IPS-15b (cell line): ENCODE results near the gene PLEKHA5.

ENCODE experiments used
- H3K27me3 ChIP-seq: one replicate; pipeline ENCODE4 v1.6.1; 2013; ENCODE audit warnings: low read length; ENCODE audit not compliant: control insufficient read depth, insufficient read depth
- H3K36me3 ChIP-seq: one replicate; pipeline ENCODE4 v1.6.1; 2013; ENCODE audit warnings: low read length; ENCODE audit not compliant: control insufficient read depth, insufficient read depth
- H3K4me1 ChIP-seq: one replicate; pipeline ENCODE4 v1.6.1; 2013; ENCODE audit warnings: mild to moderate bottlenecking, low read length; ENCODE audit not compliant: control insufficient read depth, insufficient read depth
- H3K4me3 ChIP-seq: one replicate; pipeline ENCODE4 v1.5.1; 2013; ENCODE audit warnings: low read depth, low read length
- H3K9ac ChIP-seq: one replicate; pipeline ENCODE4 v1.6.1; 2013; ENCODE audit warnings: low read depth, mild to moderate bottlenecking, low read length
- H3K9me3 ChIP-seq: one replicate; pipeline ENCODE4 v1.6.1; 2013; ENCODE audit warnings: mild to moderate bottlenecking, low read length; ENCODE audit not compliant: control insufficient read depth, insufficient read depth

PLEKHA5 gene

GRCh38 chr12:19196959-19197630 is 67.6 kb downstream of the PLEKHA5 start:
- H3K27me3 ChIP-seq = no peaks in the 10 kb centered on the region

GRCh38 chr12:19198272-19198671 is 68.7 kb downstream of the PLEKHA5 start:
- no peak overlapping the region for H3K4me3 ChIP-seq
- no peaks in the 10 kb centered on the region for H3K36me3 ChIP-seq
- no peaks in the 10 kb centered on the region for H3K9me3 ChIP-seq
- H3K4me1 ChIP-seq = peaks cover 14% of the 10 kb centered on the region
- H3K9ac ChIP-seq = no peak overlapping the region
- no peaks in the 10 kb centered on the region for H3K27me3 ChIP-seq

More at GRCh38 chr12:19196959-19197630, 67.6 kb downstream of the PLEKHA5 start:
- Histone ChIP-seq H3K9ac (no peak overlapping the region), H3K36me3 (no peaks in the 10 kb centered on the region), H3K9me3 (no peaks in the 10 kb centered on the region), H3K4me3 (no peak overlapping the region), H3K4me1 (peaks cover 14% of the 10 kb centered on the region)

- H3K9me3 ChIP-seq = no peaks in the 10 kb centered on the region
- no peak overlapping the region for H3K4me3 ChIP-seq
- no peak overlapping the region for H3K9ac ChIP-seq
- H3K36me3 ChIP-seq = no peaks in the 10 kb centered on the region
- peaks cover 20% of the 10 kb centered on the region for H3K4me1 ChIP-seq
- no peaks in the 10 kb centered on the region for H3K27me3 ChIP-seq
Observed at GRCh38 chr12:19199332-19199731, 69.8 kb downstream of the PLEKHA5 start.

GRCh38 chr12:19200261-19200660 is 70.7 kb downstream of the PLEKHA5 start:
- H3K36me3 ChIP-seq = no peaks in the 10 kb centered on the region
- no peak overlapping the region for H3K9ac ChIP-seq
- no peaks in the 10 kb centered on the region for H3K27me3 ChIP-seq
- peaks cover 20% of the 10 kb centered on the region for H3K4me1 ChIP-seq
- H3K9me3 ChIP-seq = no peaks in the 10 kb centered on the region
- no peak overlapping the region for H3K4me3 ChIP-seq

- Histone ChIP-seq H3K36me3 (no peaks in the 10 kb centered on the region), H3K9me3 (no peaks in the 10 kb centered on the region), H3K4me1 (peaks cover 17% of the 10 kb centered on the region), H3K9ac (no peak overlapping the region), H3K27me3 (no peaks in the 10 kb centered on the region), H3K4me3 (no peak overlapping the region)
Observed at GRCh38 chr12:19201661-19202060, 72.1 kb downstream of the PLEKHA5 start.

- no peaks in the 10 kb centered on the region for H3K27me3 ChIP-seq
- H3K4me3 ChIP-seq = no peak overlapping the region
- H3K9me3 ChIP-seq = no peaks in the 10 kb centered on the region
- H3K4me1 ChIP-seq = peaks cover 15% of the 10 kb centered on the region
- H3K36me3 ChIP-seq = no peaks in the 10 kb centered on the region
- no peak overlapping the region for H3K9ac ChIP-seq
Observed at GRCh38 chr12:19203013-19203412, 73.5 kb downstream of the PLEKHA5 start.

- H3K9ac ChIP-seq = no peak overlapping the region
- H3K4me1 ChIP-seq = peaks cover 15% of the 10 kb centered on the region
- H3K36me3 ChIP-seq = no peaks in the 10 kb centered on the region
- H3K27me3 ChIP-seq = no peaks in the 10 kb centered on the region
- no peak overlapping the region for H3K4me3 ChIP-seq
- H3K9me3 ChIP-seq = no peaks in the 10 kb centered on the region
Observed at GRCh38 chr12:19203539-19204506, 74.3 kb downstream of the PLEKHA5 start.

GRCh38 chr12:19205120-19205519 is 75.6 kb downstream of the PLEKHA5 start:
- Histone ChIP-seq H3K4me1 (peaks cover 6% of the 10 kb centered on the region), H3K4me3 (no peak overlapping the region), H3K36me3 (no peaks in the 10 kb centered on the region), H3K9me3 (no peaks in the 10 kb centered on the region), H3K27me3 (no peaks in the 10 kb centered on the region), H3K9ac (no peak overlapping the region)

GRCh38 chr12:19206493-19207077 is 77.1 kb downstream of the PLEKHA5 start:
- no peak overlapping the region for H3K9ac ChIP-seq
- H3K4me1 ChIP-seq = peaks cover 6% of the 10 kb centered on the region

GRCh38 chr12:19208456-19208855 is 78.9 kb downstream of the PLEKHA5 start:
- peaks cover 12% of the 10 kb centered on the region for H3K4me1 ChIP-seq
- H3K9ac ChIP-seq = no peak overlapping the region
- H3K36me3 ChIP-seq = no peaks in the 10 kb centered on the region
- H3K9me3 ChIP-seq = no peaks in the 10 kb centered on the region
- no peak overlapping the region for H3K4me3 ChIP-seq
- no peaks in the 10 kb centered on the region for H3K27me3 ChIP-seq

More at GRCh38 chr12:19206493-19207077, 77.1 kb downstream of the PLEKHA5 start:
- no peaks in the 10 kb centered on the region for H3K36me3 ChIP-seq
- no peaks in the 10 kb centered on the region for H3K9me3 ChIP-seq
- no peak overlapping the region for H3K4me3 ChIP-seq
- no peaks in the 10 kb centered on the region for H3K27me3 ChIP-seq

GRCh38 chr12:19209661-19210060 is 80.1 kb downstream of the PLEKHA5 start:
- Histone ChIP-seq H3K9me3 (no peaks in the 10 kb centered on the region), H3K4me1 (peaks cover 17% of the 10 kb centered on the region), H3K4me3 (no peak overlapping the region), H3K36me3 (no peaks in the 10 kb centered on the region), H3K27me3 (no peaks in the 10 kb centered on the region), H3K9ac (no peak overlapping the region)
